LNCAP (cell line): ENCODE results near the gene ERLEC1.

Experiments used
- CTCF ChIP-seq: fragments of 450-650 bp; IDR thresholded peaks from 2 replicates; pipeline ENCODE4 v1.5.1; 2017; ENCODE audit warnings: mild to moderate bottlenecking

ERLEC1 gene

GRCh38 chr2:53785366-53785765 is 1.5 kb upstream of the ERLEC1 start:
- TF ChIP-seq CTCF = no peak

- no peak for TF ChIP-seq CTCF
These were observed 516 bp upstream of the ERLEC1 start for GRCh38 chr2:53786352-53786704.

- no peak for TF ChIP-seq CTCF
These were observed 908 bp downstream of the ERLEC1 start for GRCh38 chr2:53787614-53788289.

GRCh38 chr2:53793261-53793660 is 6.4 kb downstream of the ERLEC1 start:
- no peak for TF ChIP-seq CTCF

GRCh38 chr2:53793821-53794220 is 7.0 kb downstream of the ERLEC1 start:
- no peak for TF ChIP-seq CTCF

GRCh38 chr2:53801547-53801946 is 14.7 kb downstream of the ERLEC1 start:
- TF ChIP-seq CTCF = no peak

- no peak for TF ChIP-seq CTCF
These were observed 15.8 kb downstream of the ERLEC1 start for GRCh38 chr2:53802617-53803151.

GRCh38 chr2:53811601-53812000 is 24.8 kb downstream of the ERLEC1 start:
- TF ChIP-seq CTCF = no peak
